Tibial artery (tissue), 4 donors: ENCODE data around the gene CTNND2.

Source experiments
- DNase-seq, 2 donors: peaks; one replicate each; pipeline ENCODE4 v3.0.0-alpha.2; 2019
- H3K27ac ChIP-seq, 2 donors: fragments of 200-600 bp; sonication (generic) in 1 of 2; 1 replicate in 1 of 2; 2 replicates in 1 of 2; pipeline ENCODE4 v1.5.1; 2018 to 2019; ENCODE audit warnings: mild to moderate bottlenecking in 1 of 2
- H3K27me3 ChIP-seq, 2 donors: fragments of 200-600 bp; sonication (generic) in 1 of 2; one replicate each; pipeline versions ENCODE4 v1.5.1 to v1.6.0; 2016 to 2019
- H3K36me3 ChIP-seq, 3 donors: fragments of 200-600 bp; sonication (generic) in 2 of 3; one replicate each; pipeline ENCODE4 v1.5.1; 2016 to 2019; ENCODE audit warnings: mild to moderate bottlenecking in 2 of 3
- H3K4me1 ChIP-seq, 4 donors: fragments of 200-600 bp; sonication (generic) in 2 of 4; 1 replicate in 3 of 4; 2 replicates in 1 of 4; pipeline ENCODE4 v1.5.1; 2016 to 2019
- H3K4me3 ChIP-seq, 2 donors: fragments of 200-600 bp; sonication (generic) in 1 of 2; 1 replicate in 1 of 2; 2 replicates in 1 of 2; pipeline ENCODE4 v1.5.1; 2018 to 2019; ENCODE audit warnings: mild to moderate bottlenecking in 2 of 2
- H3K9me3 ChIP-seq, 3 donors: fragments of 200-600 bp; sonication (generic) in 1 of 3; one replicate each; pipeline ENCODE4 v1.5.1; 2016 to 2019
- CTCF ChIP-seq, 2 experiments: fragments of 200-600 bp in 1 of 2; fragments of 450-650 bp in 1 of 2; IDR thresholded peaks; one replicate each; pipeline ENCODE4 v1.5.1; 2017 to 2019; ENCODE audit warnings: antibody characterized with exemption in 2 of 2, mild to moderate bottlenecking in 1 of 2, moderate library complexity in 1 of 2
- intact Hi-C: fragments of 100-400 bp; cut with DNase I; formaldehyde crosslinking; loops from one replicate; pipeline ENCODE4 v1.15.0; 2023; ENCODE audit warnings: low total_unique reads

Gene CTNND2

GRCh38 chr5:11679676-11680075 lies 224.6 kb downstream of the CTNND2 start:
- no peak for TF ChIP-seq CTCF (IDR thresholded peaks at IDR 0.05)
- intact Hi-C loops = no loop called here
- Histone ChIP-seq H3K4me1 (no peaks in the 10 kb centered on the region), H3K4me3 (no peak overlapping the region), H3K9me3 (no peaks in the 10 kb centered on the region), H3K27ac (no peak overlapping the region), H3K27me3 (no peaks in the 10 kb centered on the region), H3K36me3 (no peaks in the 10 kb centered on the region)
- DNase-seq = no peak

- no peak for DNase-seq
- no peaks in the 10 kb centered on the region for H3K36me3 ChIP-seq
- H3K27me3 ChIP-seq = no peaks in the 10 kb centered on the region
- H3K4me3 ChIP-seq = no peak overlapping the region
- intact Hi-C loops = no loop called here
- H3K9me3 ChIP-seq = no peaks in the 10 kb centered on the region
- no peak overlapping the region for H3K27ac ChIP-seq
- H3K4me1 ChIP-seq = no peaks in the 10 kb centered on the region
- TF ChIP-seq CTCF (IDR thresholded peaks at IDR 0.05) = no peak
Measured at GRCh38 chr5:11675184-11675583, 229.1 kb downstream of the CTNND2 start.

- Histone ChIP-seq H3K27me3 (no peaks in the 10 kb centered on the region), H3K36me3 (no peaks in the 10 kb centered on the region), H3K4me1 (no peaks in the 10 kb centered on the region), H3K9me3 (peaks cover 0 to 4% (median 0%) of the 10 kb centered on the region in 3 donors), H3K4me3 (no peak overlapping the region), H3K27ac (no peak overlapping the region)
- DNase-seq = no peak
- intact Hi-C loops = no loop called here
- TF ChIP-seq CTCF (IDR thresholded peaks at IDR 0.05) = no peak
Measured at GRCh38 chr5:11672385-11673085, 231.7 kb downstream of the CTNND2 start.

- intact Hi-C loops = no loop called here
- Histone ChIP-seq H3K9me3 (no peaks in the 10 kb centered on the region), H3K27me3 (no peaks in the 10 kb centered on the region), H3K4me1 (no peaks in the 10 kb centered on the region), H3K27ac (no peak overlapping the region), H3K4me3 (no peak overlapping the region), H3K36me3 (no peaks in the 10 kb centered on the region)
- TF ChIP-seq CTCF (IDR thresholded peaks at IDR 0.05) = no peak
- DNase-seq = no peak
Measured at GRCh38 chr5:11658376-11658775, 245.9 kb downstream of the CTNND2 start.

- no peak for DNase-seq
- intact Hi-C loops = no loop called here
- H3K27me3 ChIP-seq = no peaks in the 10 kb centered on the region
- TF ChIP-seq CTCF (IDR thresholded peaks at IDR 0.05) = no peak
- H3K27ac ChIP-seq = no peak overlapping the region
- H3K9me3 ChIP-seq = no peaks in the 10 kb centered on the region
- H3K36me3 ChIP-seq = no peaks in the 10 kb centered on the region
- no peaks in the 10 kb centered on the region for H3K4me1 ChIP-seq
- no peak overlapping the region for H3K4me3 ChIP-seq
Measured at GRCh38 chr5:11656916-11657315, 247.3 kb downstream of the CTNND2 start.

- TF ChIP-seq CTCF (IDR thresholded peaks at IDR 0.05) = no peak
- peaks cover 0 to 2% (median under 1%) of the 10 kb centered on the region in 3 donors for H3K9me3 ChIP-seq
- no peaks in the 10 kb centered on the region for H3K36me3 ChIP-seq
- intact Hi-C loops = no loop called here
- H3K4me1 ChIP-seq = no peaks in the 10 kb centered on the region
- H3K4me3 ChIP-seq = no peak overlapping the region
- no peaks in the 10 kb centered on the region for H3K27me3 ChIP-seq
- no peak overlapping the region for H3K27ac ChIP-seq
- no peak for DNase-seq
Measured at GRCh38 chr5:11655681-11656080, 248.6 kb downstream of the CTNND2 start.
